CD4-positive, alpha-beta T cell treated with Interleukin-21 for 1 hour (primary cell): ENCODE data around the gene TAF7L.
"Not testable (repeated sequence)": the region's sequence is repeated elsewhere in the genome, so short reads cannot be mapped to it uniquely, and the experiment has no call there.

Source experiments
- DNase-seq: peaks from one replicate; pipeline ENCODE4 v3.0.0-alpha.2; 2020

The TAF7L gene

GRCh38 chrX:101290957-101291603, at the start of gene TAF7L:
TSS of gene TAF7L (minus strand) at chrX:101291334. CDS start at chrX:101287543, 3,791 bp downstream.
- no peak for DNase-seq

- DNase-seq, result no peak
Observed at GRCh38 chrX:101337776-101338271, 46.7 kb upstream of the TAF7L start.

- not testable (repeated sequence) for DNase-seq
Observed at GRCh38 chrX:101334310-101334709, 43.2 kb upstream of the TAF7L start.

- not testable (repeated sequence) for DNase-seq
Observed at GRCh38 chrX:101326600-101326999, 35.5 kb upstream of the TAF7L start.

- no peak for DNase-seq
Observed at GRCh38 chrX:101303790-101304189, 12.7 kb upstream of the TAF7L start.

GRCh38 chrX:101295603-101296002, 4.5 kb upstream of the TAF7L start:
- DNase-seq, result not testable (repeated sequence)

GRCh38 chrX:101287402-101287801, 3.7 kb downstream of the TAF7L start:
- DNase-seq, result peak; percentile 32

GRCh38 chrX:101276238-101276637, 14.9 kb downstream of the TAF7L start:
- DNase-seq, result no peak

- DNase-seq, result no peak
Observed at GRCh38 chrX:101274198-101274597, 16.9 kb downstream of the TAF7L start.

- DNase-seq, result no peak
Observed at GRCh38 chrX:101265869-101266428, 25.2 kb downstream of the TAF7L start.

GRCh38 chrX:101263766-101264165, 27.4 kb downstream of the TAF7L start:
- DNase-seq, result no peak

- DNase-seq, result no peak
Observed at GRCh38 chrX:101262590-101262989, 28.5 kb downstream of the TAF7L start.

- DNase-seq, result no peak
Observed at GRCh38 chrX:101260435-101260834, 30.7 kb downstream of the TAF7L start.

GRCh38 chrX:101258259-101258581, 32.9 kb downstream of the TAF7L start:
- DNase-seq, result no peak

- DNase-seq, result no peak
Observed at GRCh38 chrX:101257448-101258258, 33.5 kb downstream of the TAF7L start.

- no peak for DNase-seq
Observed at GRCh38 chrX:101252634-101253033, 38.5 kb downstream of the TAF7L start.

- DNase-seq, result no peak
Observed at GRCh38 chrX:101241531-101241930, 49.6 kb downstream of the TAF7L start.

GRCh38 chrX:101237041-101237440, 54.1 kb downstream of the TAF7L start:
- DNase-seq, result no peak

- DNase-seq, result no peak
Observed at GRCh38 chrX:101232316-101232715, 58.8 kb downstream of the TAF7L start.

GRCh38 chrX:101231080-101231479, 60.1 kb downstream of the TAF7L start:
- DNase-seq, result no peak

- DNase-seq, result no peak
Observed at GRCh38 chrX:101230636-101231035, 60.5 kb downstream of the TAF7L start.

GRCh38 chrX:101229170-101229569, 62.0 kb downstream of the TAF7L start:
- no peak for DNase-seq

- no peak for DNase-seq
Observed at GRCh38 chrX:101223226-101223625, 67.9 kb downstream of the TAF7L start.

- DNase-seq, result no peak
Observed at GRCh38 chrX:101220662-101221260, 70.4 kb downstream of the TAF7L start.
